Esophagus squamous epithelium (tissue), 4 donors: ENCODE measurements around the gene GRID2.

Experiments used
- POLR2A ChIP-seq, 4 donors: fragments of 450-650 bp; IDR thresholded peaks; one replicate each; pipeline ENCODE4 v1.6.1; 2017; ENCODE audit warnings: antibody characterized with exemption in 4 of 4, mild to moderate bottlenecking in 4 of 4, moderate library complexity in 3 of 4
- TF ChIP-seq, protein P1 (sequence below), 6 experiments: fragments of 450-650 bp in 4 of 6; fragments of 200-600 bp in 2 of 6; sonication (generic) in 2 of 6; IDR thresholded peaks; one replicate each; pipeline ENCODE4 v1.5.1; 2016 to 2019; ENCODE audit warnings: antibody characterized with exemption in 6 of 6, mild to moderate bottlenecking in 4 of 6, moderate library complexity in 4 of 6

DNA sequence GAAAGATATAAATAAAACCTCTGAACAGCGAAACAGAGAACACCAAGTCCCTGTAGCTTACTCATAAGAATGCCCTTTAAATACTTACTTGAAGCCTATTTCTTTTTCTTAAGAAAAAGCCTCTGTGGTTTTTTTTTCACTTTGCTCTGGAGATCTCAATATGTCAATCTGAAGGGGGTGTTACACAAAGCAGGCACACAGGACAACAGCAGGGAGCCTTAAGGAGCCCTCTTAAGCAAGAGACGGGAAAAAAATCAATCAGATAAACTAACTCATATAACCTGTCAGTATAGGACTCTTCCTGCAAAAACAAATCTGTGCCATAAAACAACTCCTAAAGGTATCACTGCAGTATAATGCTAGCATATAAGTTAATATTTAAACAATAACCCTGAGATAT lies 913.7 kb downstream of the GRID2 start:
- TF ChIP-seq, protein P1, sequence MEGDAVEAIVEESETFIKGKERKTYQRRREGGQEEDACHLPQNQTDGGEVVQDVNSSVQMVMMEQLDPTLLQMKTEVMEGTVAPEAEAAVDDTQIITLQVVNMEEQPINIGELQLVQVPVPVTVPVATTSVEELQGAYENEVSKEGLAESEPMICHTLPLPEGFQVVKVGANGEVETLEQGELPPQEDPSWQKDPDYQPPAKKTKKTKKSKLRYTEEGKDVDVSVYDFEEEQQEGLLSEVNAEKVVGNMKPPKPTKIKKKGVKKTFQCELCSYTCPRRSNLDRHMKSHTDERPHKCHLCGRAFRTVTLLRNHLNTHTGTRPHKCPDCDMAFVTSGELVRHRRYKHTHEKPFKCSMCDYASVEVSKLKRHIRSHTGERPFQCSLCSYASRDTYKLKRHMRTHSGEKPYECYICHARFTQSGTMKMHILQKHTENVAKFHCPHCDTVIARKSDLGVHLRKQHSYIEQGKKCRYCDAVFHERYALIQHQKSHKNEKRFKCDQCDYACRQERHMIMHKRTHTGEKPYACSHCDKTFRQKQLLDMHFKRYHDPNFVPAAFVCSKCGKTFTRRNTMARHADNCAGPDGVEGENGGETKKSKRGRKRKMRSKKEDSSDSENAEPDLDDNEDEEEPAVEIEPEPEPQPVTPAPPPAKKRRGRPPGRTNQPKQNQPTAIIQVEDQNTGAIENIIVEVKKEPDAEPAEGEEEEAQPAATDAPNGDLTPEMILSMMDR (IDR thresholded peaks at IDR 0.05) = no peak
- no peak for TF ChIP-seq POLR2A (IDR thresholded peaks at IDR 0.05)
